Natural killer cell (primary cell): ENCODE data around the gene CDPF1. TPM values are rescaled to one million over a fixed set of nuclear protein-coding genes. Genes with fewer than 3 reads are reported as not detected.
A peak's percentile ranks its signal among the peaks of the same experiment; 100 is the strongest.

Experiments used
- ATAC-seq, 3 donors: fragments of 150-1000 bp in 2 of 3; fragments of 200-7000 bp in 1 of 3; cut with Tn5 transposase; 1 replicate in 1 of 3; 2 replicates in 2 of 3; pipeline ENCODE4 v1.10.0; 2021; ENCODE audit warnings: mild to moderate bottlenecking in 2 of 3, moderate library complexity in 2 of 3
- DNase-seq, 2 donors: peaks; one replicate each; pipeline versions ENCODE4 v3.0.0 to v3.0.0-alpha.2; 2013 to 2021; ENCODE audit warnings: mixed read lengths in 1 of 2
- H3K27ac ChIP-seq: one replicate; pipeline ENCODE4 v1.5.1; 2013; ENCODE audit warnings: mild to moderate bottlenecking, low read length
- H3K27me3 ChIP-seq: one replicate; pipeline ENCODE4 v1.6.1; 2013; ENCODE audit warnings: low read length; ENCODE audit not compliant: control insufficient read depth, insufficient read depth
- H3K36me3 ChIP-seq: one replicate; pipeline ENCODE4 v1.6.1; 2013; ENCODE audit warnings: low read length; ENCODE audit not compliant: control insufficient read depth, insufficient read depth
- H3K4me1 ChIP-seq: one replicate; pipeline ENCODE4 v1.6.1; 2013; ENCODE audit warnings: low read length; ENCODE audit not compliant: control insufficient read depth, insufficient read depth
- H3K4me3 ChIP-seq: one replicate; pipeline ENCODE4 v1.5.1; 2013; ENCODE audit warnings: low read length
- H3K9me3 ChIP-seq: one replicate; pipeline ENCODE4 v1.6.1; 2013; ENCODE audit warnings: low read length; ENCODE audit not compliant: control insufficient read depth, insufficient read depth
- H3K27ac Mint-ChIP-seq, 2 donors: one replicate each; pipeline ENCODE4 v1.8.0; 2022; ENCODE audit warnings: mild to moderate bottlenecking in 2 of 2, mixed read lengths in 2 of 2, moderate library complexity in 1 of 2
- H3K27me3 Mint-ChIP-seq, 2 donors: one replicate each; pipeline ENCODE4 v1.8.0; 2022; ENCODE audit warnings: low read depth in 2 of 2, mixed read lengths in 2 of 2
- H3K36me3 Mint-ChIP-seq: one replicate; pipeline ENCODE4 v1.8.0; 2022; ENCODE audit warnings: mixed read lengths
- H3K4me1 Mint-ChIP-seq, 2 donors: one replicate each; pipeline ENCODE4 v1.8.0; 2022; ENCODE audit warnings: mixed read lengths in 2 of 2
- H3K4me3 Mint-ChIP-seq: one replicate; pipeline ENCODE4 v1.8.0; 2022; ENCODE audit warnings: mild to moderate bottlenecking, moderate library complexity, mixed read lengths
- H3K9me3 Mint-ChIP-seq, 2 donors: one replicate each; pipeline ENCODE4 v1.8.0; 2022; ENCODE audit warnings: mixed read lengths in 2 of 2
- CTCF ChIP-seq: fragments of 200-600 bp; IDR thresholded peaks from one replicate; pipeline ENCODE4 v1.8.0; 2022; ENCODE audit warnings: antibody characterized with exemption
- WGBS: methylation state at CpG from one replicate; pipeline ENCODE4 v1.1.7; 2013; ENCODE audit warnings: missing lambda C conversion rate; ENCODE audit not compliant: insufficient coverage; 5-methylcytosine and 5-hydroxymethylcytosine counted together
- intact Hi-C: fragments of 100-400 bp; cut with micrococcal nuclease; formaldehyde crosslinking; loops from one replicate; pipeline ENCODE4 v1.14.2; 2022
- total RNA-seq, 4 donors: library from RNA; stranded (reverse); fragments of 120-200 nt in 1 of 4; gene quantifications; one replicate each; pipeline versions ENCODE4 v1.2.3 to v1.2.4, GENCODE V29; 2013 to 2022

The CDPF1 gene
- total RNA-seq, 3 donors from 2014 or later (not counting 1 experiment from before 2014, with no cell fraction given) = 5.0 to 11.4 (median 7.2) TPM

GRCh38 chr22:46293577-46294260 is 43.6 kb upstream of the CDPF1 start:
- Mint-ChIP-seq H3K4me1 (peaks cover 70 to 81% of the 10 kb centered on the region in 2 donors), H3K27ac (peak overlapping the region; percentile 99), H3K36me3 (no peaks in the 10 kb centered on the region), H3K9me3 (no peaks in the 10 kb centered on the region), H3K4me3 (peak overlapping the region; percentile 75), H3K27me3 (no peaks in the 10 kb centered on the region)
- Histone ChIP-seq H3K27me3 (no peaks in the 10 kb centered on the region), H3K9me3 (peaks cover 4% of the 10 kb centered on the region), H3K4me3 (no peak overlapping the region), H3K27ac (peak overlapping the region; percentile 97), H3K36me3 (peaks cover 32% of the 10 kb centered on the region), H3K4me1 (peaks cover 73% of the 10 kb centered on the region)
- intact Hi-C loops = loop anchor here (10.0 kb wide), 1 partner anchor 299 kb away; no protein-coding TSS in a partner anchor
- ATAC-seq = peak in 1 of 3 donors; percentile 4
- DNase-seq = peak; percentile 40 to 42
- WGBS = 48% methylated on average over 11 of the region's 11 CpGs
- no peak for TF ChIP-seq CTCF

DNA sequence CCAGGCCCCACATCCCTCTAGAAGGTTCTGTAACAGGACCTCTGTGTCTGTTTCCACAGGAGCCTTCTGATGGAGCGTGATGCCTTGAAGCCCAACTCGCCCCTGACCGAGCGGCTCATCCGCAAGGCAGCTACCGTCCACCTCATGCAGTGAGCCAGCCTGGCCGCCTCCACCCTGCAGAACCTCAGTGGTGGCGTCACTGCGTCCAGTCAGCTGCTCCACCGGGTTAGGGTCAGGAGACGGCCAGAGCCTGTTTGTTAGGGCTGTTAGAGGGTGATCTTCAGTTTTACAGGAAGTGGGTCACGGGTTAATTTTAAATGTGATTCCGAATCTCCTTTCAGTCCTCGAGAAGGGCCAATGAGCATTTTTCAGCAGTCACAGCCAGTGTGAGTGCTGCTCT is 42.6 kb upstream of the CDPF1 start:
- Mint-ChIP-seq H3K4me1 (peaks cover 77 to 88% of the 10 kb centered on the region in 2 donors), H3K36me3 (no peaks in the 10 kb centered on the region), H3K27ac (peak overlapping the region; percentile 99), H3K4me3 (peak overlapping the region; percentile 75), H3K27me3 (no peaks in the 10 kb centered on the region), H3K9me3 (no peaks in the 10 kb centered on the region)
- TF ChIP-seq CTCF = no peak
- WGBS = 79% methylated on average over 14 of the region's 14 CpGs
- Histone ChIP-seq H3K4me3 (no peak overlapping the region), H3K36me3 (peaks cover 33% of the 10 kb centered on the region), H3K9me3 (peaks cover 4% of the 10 kb centered on the region), H3K27ac (peak overlapping the region; percentile 97), H3K27me3 (no peaks in the 10 kb centered on the region), H3K4me1 (peaks cover 83% of the 10 kb centered on the region)
- DNase-seq (no peak), ATAC-seq (no peak)
- intact Hi-C loops = loop anchor here (10.0 kb wide), 1 partner anchor 298 kb away; no protein-coding TSS in a partner anchor

DNA sequence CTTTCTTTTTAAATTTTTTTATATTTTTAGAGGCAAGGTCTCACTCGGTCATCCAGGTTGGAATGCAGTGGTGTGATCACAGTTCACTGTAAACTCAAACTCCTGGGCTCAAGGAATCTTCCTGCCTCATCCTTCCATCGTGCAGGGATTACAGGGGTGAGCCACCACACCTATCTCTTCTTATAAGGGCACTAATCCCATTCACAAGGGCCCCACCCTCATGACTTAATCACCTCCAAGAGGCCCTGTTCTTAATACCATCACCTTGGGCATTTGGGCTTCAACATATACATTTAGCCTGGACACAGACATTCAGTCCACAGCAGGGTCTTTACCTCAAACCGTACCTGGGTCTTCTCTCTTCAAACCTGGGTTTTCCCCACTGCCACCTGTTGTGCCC is 42.1 kb upstream of the CDPF1 start:
- Histone ChIP-seq H3K27ac (peak overlapping the region; percentile 97), H3K27me3 (no peaks in the 10 kb centered on the region), H3K9me3 (peaks cover 4% of the 10 kb centered on the region), H3K36me3 (peaks cover 39% of the 10 kb centered on the region), H3K4me1 (peaks cover 85% of the 10 kb centered on the region), H3K4me3 (no peak overlapping the region)
- TF ChIP-seq CTCF = no peak
- Mint-ChIP-seq H3K36me3 (no peaks in the 10 kb centered on the region), H3K27ac (peak overlapping the region; percentile 99), H3K27me3 (no peaks in the 10 kb centered on the region), H3K4me3 (peak overlapping the region; percentile 67), H3K9me3 (no peaks in the 10 kb centered on the region), H3K4me1 (peaks cover 77 to 88% of the 10 kb centered on the region in 2 donors)
- intact Hi-C loops = loop anchor here (10.0 kb wide), 1 partner anchor 297 kb away; no protein-coding TSS in a partner anchor
- no peak for ATAC-seq
- WGBS = 84% methylated on average over 3 of the region's 3 CpGs
- DNase-seq = no peak
